HG03097 (cell line): ENCODE data around the gene CCDC57.
"Not testable (repeated sequence)": the region's sequence is repeated elsewhere in the genome, so short reads cannot be mapped to it uniquely, and the experiment has no call there.

ENCODE experiments used
- ATAC-seq: cut with Tn5 transposase; IDR thresholded peaks from one replicate; pipeline ENCODE4 v1.9.1; 2021; ENCODE audit not compliant: unreplicated experiment, low FRiP score

CCDC57 gene

GRCh38 chr17:82133166-82133953 is 79.3 kb downstream of the CCDC57 start:
- not testable (repeated sequence) for ATAC-seq

- ATAC-seq, result no peak
These were observed 83.5 kb downstream of the CCDC57 start for GRCh38 chr17:82129095-82129494.

GRCh38 chr17:82128287-82128686 is 84.4 kb downstream of the CCDC57 start:
- ATAC-seq, result no peak

- ATAC-seq, result no peak
These were observed 84.9 kb downstream of the CCDC57 start for GRCh38 chr17:82127704-82128103.

GRCh38 chr17:82127315-82127595 is 85.4 kb downstream of the CCDC57 start:
- ATAC-seq, result no peak

GRCh38 chr17:82126556-82127314 is 85.9 kb downstream of the CCDC57 start:
- ATAC-seq, result no peak

- no peak for ATAC-seq
These were observed 88.5 kb downstream of the CCDC57 start for GRCh38 chr17:82124101-82124500.

- ATAC-seq, result no peak
These were observed 90.7 kb downstream of the CCDC57 start for GRCh38 chr17:82121660-82122629.

GRCh38 chr17:82121246-82121645 is 91.4 kb downstream of the CCDC57 start:
- no peak for ATAC-seq

- no peak for ATAC-seq
These were observed 92.5 kb downstream of the CCDC57 start for GRCh38 chr17:82120148-82120547.

- ATAC-seq, result no peak
These were observed 93.7 kb downstream of the CCDC57 start for GRCh38 chr17:82118815-82119380.

GRCh38 chr17:82118168-82118814 is 94.4 kb downstream of the CCDC57 start:
- no peak for ATAC-seq

- no peak for ATAC-seq
These were observed 95.2 kb downstream of the CCDC57 start for GRCh38 chr17:82117139-82118090.

- ATAC-seq, result no peak
These were observed 96.4 kb downstream of the CCDC57 start for GRCh38 chr17:82116246-82116645.

GRCh38 chr17:82114872-82115271 is 97.8 kb downstream of the CCDC57 start:
- no peak for ATAC-seq

- no peak for ATAC-seq
These were observed 98.2 kb downstream of the CCDC57 start for GRCh38 chr17:82114447-82114846.

GRCh38 chr17:82113941-82114340 is 98.7 kb downstream of the CCDC57 start:
- no peak for ATAC-seq

- ATAC-seq, result no peak
These were observed 99.2 kb downstream of the CCDC57 start for GRCh38 chr17:82113422-82113821.

GRCh38 chr17:82112914-82113311 is 99.7 kb downstream of the CCDC57 start:
- no peak for ATAC-seq
